Measurements from ENCODE around the gene BAIAP2.
"Not testable (repeated sequence)": the region's sequence is repeated elsewhere in the genome, so short reads cannot be mapped to it uniquely, and the experiment has no call there.

The BAIAP2 gene

DNA sequence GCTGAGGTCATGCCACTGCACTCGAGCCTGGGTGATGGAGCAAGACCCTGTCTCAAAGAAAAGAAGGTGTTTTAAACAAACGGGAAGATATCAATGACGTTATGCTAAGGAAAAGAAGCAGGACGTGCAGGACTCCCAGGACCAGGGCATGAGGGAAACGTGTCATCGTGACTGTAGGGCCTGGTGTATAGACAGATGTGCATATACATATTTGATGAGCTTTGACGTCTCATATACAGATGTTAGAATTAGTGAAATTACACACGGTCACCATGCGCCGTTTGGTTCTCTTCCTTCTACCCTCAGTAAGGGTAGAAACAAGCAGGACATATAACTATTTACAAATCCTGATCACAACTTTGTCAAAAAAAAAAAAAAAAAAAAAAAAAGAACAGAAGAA, 112.8 kb downstream of the BAIAP2 start:
- Mint-ChIP-seq H3K36me3 (ENCODE audit: low read depth) (no peaks in the 10 kb centered on the region), H3K9me3 (no peaks in the 10 kb centered on the region), H3K27me3 (peaks cover 6% of the 10 kb centered on the region), H3K27ac (no peak overlapping the region), H3K4me3 (no peak overlapping the region), H3K4me1 (ENCODE audit: low read depth) (no peaks in the 10 kb centered on the region)
- no peak for DNase-seq

DNA sequence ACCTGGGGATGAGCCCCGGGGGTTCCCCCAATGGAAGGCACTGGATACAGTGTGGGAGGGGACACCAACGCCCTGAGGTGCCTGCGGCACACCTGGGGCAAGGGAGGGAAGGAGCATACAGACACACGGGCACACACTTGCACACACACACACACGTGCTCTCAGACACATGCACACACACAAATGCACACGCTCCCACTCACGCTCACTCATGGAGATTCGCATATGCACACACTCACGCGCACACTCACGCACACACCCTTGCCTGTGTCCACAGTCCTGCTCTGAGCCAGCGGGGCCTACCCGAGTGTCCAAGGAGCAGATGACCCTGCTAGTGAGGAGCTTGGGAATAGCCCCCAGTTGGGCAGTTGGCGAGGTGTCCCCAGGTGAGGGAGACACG, 113.6 kb downstream of the BAIAP2 start:
- H3K36me3 Mint-ChIP-seq (ENCODE audit: low read depth) = no peaks in the 10 kb centered on the region
- peaks cover 5% of the 10 kb centered on the region for H3K27me3 Mint-ChIP-seq
- H3K4me1 Mint-ChIP-seq (ENCODE audit: low read depth) = no peaks in the 10 kb centered on the region
- no peak overlapping the region for H3K27ac Mint-ChIP-seq
- no peaks in the 10 kb centered on the region for H3K9me3 Mint-ChIP-seq
- H3K4me3 Mint-ChIP-seq = no peak overlapping the region
- DNase-seq = no peak

DNA sequence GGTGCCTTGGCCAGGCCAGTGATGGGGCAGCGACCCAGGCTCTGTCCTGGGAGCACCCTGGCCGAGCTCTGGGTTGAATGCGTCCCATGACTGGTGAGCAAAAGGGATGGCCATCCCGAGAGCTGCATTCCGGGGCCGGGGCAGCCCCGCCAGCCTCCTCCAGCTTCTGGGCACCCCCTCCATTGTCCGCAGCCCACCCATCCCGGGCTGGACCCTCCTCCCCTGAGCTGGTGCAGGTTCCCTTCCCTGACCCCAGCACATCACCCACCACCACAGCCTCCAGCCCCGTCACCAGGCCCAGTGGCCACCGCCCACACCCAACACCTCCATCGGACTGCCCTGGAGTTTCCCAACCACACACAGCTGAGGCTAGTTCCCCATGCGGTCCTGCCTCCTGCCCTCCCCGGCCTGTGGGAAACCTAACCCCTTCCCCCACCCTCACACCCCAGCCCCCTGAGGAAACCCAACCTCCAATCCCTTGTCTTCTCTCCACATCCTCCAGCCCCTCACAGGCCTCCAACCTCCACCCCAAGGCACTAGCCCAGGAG, 114.1 kb downstream of the BAIAP2 start:
- no peak overlapping the region for H3K4me3 Mint-ChIP-seq
- H3K4me1 Mint-ChIP-seq (ENCODE audit: low read depth) = no peaks in the 10 kb centered on the region
- H3K27ac Mint-ChIP-seq = no peak overlapping the region
- no peak for DNase-seq
- peaks cover 5% of the 10 kb centered on the region for H3K27me3 Mint-ChIP-seq
- no peaks in the 10 kb centered on the region for H3K9me3 Mint-ChIP-seq
- H3K36me3 Mint-ChIP-seq (ENCODE audit: low read depth) = no peaks in the 10 kb centered on the region

DNA sequence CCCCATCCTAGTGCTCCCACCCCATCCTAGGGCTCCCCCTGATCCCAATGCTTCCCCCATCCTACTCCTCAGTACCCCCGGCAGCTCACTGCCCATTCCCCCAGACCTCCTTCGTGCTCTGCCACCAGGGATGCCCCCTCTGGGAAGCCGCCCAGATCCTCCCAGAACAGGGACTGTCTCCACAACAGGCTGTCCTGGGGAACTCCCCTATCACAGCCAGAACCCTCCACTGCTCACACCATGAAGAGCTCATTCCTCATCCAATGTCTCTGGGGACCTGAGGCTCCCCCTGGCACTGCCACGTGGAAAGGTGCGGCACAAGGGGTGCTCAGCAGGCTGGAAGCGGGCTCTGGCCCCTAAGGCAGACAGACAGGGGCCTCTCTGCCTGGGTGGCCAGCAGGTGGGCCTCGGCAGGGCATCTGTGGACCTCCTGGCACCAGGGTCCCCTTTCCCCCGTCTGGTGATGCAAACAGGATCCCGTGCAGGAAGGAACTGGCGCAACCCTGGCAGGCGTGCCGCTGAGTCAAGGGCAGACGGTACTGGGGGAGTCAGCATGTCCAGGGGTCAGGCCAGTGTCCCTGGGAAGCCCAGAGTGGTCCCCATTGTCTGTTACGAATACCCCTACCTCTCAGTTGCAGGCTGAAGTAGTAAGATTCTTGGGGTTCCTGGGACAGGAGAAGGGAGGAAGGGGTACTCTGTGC, 115.6 kb downstream of the BAIAP2 start:
- H3K9me3 Mint-ChIP-seq = no peaks in the 10 kb centered on the region
- H3K4me3 Mint-ChIP-seq = no peak overlapping the region
- no peaks in the 10 kb centered on the region for H3K36me3 Mint-ChIP-seq (ENCODE audit: low read depth)

DNA sequence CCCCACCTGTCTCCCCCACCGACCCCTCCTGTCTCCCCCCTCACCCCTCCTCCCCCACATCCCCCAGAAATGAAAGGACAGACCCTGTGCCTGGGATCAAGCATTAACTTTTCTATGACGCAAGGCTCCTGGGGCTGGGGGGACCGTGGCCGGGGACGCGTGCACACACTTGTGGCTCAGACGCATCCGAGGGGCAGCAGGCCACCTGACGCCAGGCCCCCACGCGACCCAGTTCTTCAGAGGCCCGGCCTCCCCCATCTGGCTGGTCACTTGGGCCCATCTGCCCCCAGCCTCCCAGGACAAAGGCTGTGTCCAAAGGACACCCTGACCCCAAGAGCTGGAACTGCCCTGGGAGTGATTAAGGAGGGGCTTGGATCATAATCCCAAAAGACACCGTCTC, 116.3 kb downstream of the BAIAP2 start:
- Mint-ChIP-seq H3K9me3 (no peaks in the 10 kb centered on the region), H3K4me1 (ENCODE audit: low read depth) (no peaks in the 10 kb centered on the region), H3K4me3 (no peak overlapping the region), H3K27ac (no peak overlapping the region), H3K36me3 (ENCODE audit: low read depth) (no peaks in the 10 kb centered on the region), H3K27me3 (peaks cover 5% of the 10 kb centered on the region)
- DNase-seq = no peak

More for the DNA sequence above, 115.6 kb downstream of the BAIAP2 start:
- Mint-ChIP-seq H3K27me3 (peaks cover 5% of the 10 kb centered on the region), H3K27ac (no peak overlapping the region), H3K4me1 (ENCODE audit: low read depth) (no peaks in the 10 kb centered on the region)
- no peak for DNase-seq

DNA sequence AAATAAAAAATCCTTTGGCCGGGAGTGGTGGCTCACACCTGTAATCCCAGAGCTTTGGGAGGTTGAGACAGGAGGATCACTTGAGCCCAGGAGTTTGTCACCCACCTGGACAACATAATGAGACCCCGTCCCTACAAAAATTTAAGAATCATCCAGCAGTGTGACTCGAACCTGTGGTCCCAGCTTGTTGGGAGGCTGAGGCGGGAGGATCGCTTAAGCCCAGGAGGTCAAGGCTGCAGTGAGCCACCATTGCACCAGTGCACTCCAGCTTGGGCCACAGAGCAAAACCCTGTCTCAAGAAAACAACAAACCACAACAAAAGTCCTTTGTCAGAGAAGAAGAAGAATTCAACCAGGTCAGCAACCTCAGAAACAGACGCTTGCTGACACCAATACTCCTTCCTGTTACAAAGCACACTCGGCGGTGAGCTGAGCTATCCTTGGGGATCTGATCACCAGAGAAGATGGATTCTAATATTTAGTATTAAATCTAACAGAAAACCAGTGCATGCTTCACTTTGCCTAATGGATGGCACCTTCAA, 117.4 kb downstream of the BAIAP2 start:
- Mint-ChIP-seq H3K27me3 (peaks cover 5% of the 10 kb centered on the region), H3K27ac (no peak overlapping the region), H3K36me3 (ENCODE audit: low read depth) (no peaks in the 10 kb centered on the region), H3K9me3 (no peaks in the 10 kb centered on the region), H3K4me1 (ENCODE audit: low read depth) (no peaks in the 10 kb centered on the region), H3K4me3 (no peak overlapping the region)
- DNase-seq = no peak

DNA sequence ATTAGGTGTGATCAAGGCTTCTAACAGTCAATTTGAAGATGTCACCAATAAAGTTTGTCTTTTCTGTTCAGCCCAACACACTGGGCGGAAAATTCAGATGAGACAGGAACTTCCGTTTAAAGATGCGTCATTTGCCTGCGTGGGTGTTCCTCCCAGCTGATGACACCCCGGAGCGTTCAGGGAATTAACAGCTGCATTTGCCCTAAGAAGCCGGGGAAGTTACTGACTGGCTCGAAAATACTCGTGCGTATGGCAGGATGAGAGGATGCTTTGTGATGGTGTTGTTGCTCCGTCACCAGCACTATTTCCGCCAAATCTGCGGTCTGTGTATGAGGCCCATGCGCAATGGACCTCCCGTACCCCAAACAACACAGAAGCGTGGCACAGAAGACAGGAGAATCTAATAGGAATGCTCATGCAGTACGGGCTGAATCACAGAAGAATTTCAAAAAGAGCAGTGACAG, 118.4 kb downstream of the BAIAP2 start:
- Mint-ChIP-seq H3K4me3 (no peak overlapping the region), H3K36me3 (ENCODE audit: low read depth) (no peaks in the 10 kb centered on the region), H3K27me3 (peaks cover 5% of the 10 kb centered on the region), H3K9me3 (no peaks in the 10 kb centered on the region), H3K4me1 (ENCODE audit: low read depth) (no peaks in the 10 kb centered on the region), H3K27ac (no peak overlapping the region)
- no peak for DNase-seq

DNA sequence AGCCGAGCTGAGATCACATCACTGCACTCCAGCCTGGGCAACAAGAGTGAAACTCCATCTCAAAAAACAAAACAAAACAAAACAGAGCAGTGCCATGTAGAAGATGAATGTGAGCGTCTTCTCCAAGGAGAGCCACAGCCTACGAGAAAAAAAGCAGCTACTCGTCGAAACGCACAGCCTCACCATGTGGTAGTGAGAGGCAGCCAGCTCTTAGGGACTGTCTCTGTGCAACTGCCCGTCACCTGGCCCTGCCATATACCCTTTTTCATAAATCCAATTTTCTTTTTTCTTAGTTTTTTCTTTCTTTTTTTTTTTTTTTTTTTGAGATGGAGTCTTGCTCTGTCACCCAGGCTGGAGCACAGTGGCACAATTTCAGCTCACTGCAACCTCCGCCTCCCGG, 119.1 kb downstream of the BAIAP2 start:
- H3K27ac Mint-ChIP-seq; H3K4me1 Mint-ChIP-seq (ENCODE audit: low read depth): not testable (repeated sequence)

DNA sequence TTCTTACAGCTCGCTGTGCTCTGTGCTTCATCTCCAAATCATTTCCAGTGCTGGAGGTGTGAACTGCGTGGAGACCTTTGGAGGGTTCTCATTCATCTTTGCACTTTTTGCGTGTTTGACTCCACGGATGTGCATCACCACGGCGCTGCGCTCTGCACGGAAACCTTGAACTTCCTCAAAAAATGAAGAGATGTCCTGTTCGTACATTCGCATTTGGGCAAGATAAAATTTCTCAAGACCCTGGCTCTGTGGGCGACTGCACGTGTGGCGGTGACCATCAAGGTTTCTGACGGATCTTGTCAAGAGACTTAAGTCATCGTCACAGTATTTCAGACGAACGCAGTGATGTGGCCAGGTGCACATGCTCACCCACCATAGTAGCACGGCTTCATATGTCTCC, 120.0 kb downstream of the BAIAP2 start:
- DNase-seq = no peak
- Mint-ChIP-seq H3K36me3 (ENCODE audit: low read depth) (no peaks in the 10 kb centered on the region), H3K4me3 (no peak overlapping the region), H3K9me3 (no peaks in the 10 kb centered on the region), H3K27me3 (peaks cover 5% of the 10 kb centered on the region), H3K27ac (no peak overlapping the region), H3K4me1 (ENCODE audit: low read depth) (no peaks in the 10 kb centered on the region)

More for the DNA sequence above, 119.1 kb downstream of the BAIAP2 start:
- not testable (repeated sequence) for H3K36me3 Mint-ChIP-seq (ENCODE audit: low read depth); H3K4me3 Mint-ChIP-seq; H3K9me3 Mint-ChIP-seq; H3K27me3 Mint-ChIP-seq; DNase-seq

DNA sequence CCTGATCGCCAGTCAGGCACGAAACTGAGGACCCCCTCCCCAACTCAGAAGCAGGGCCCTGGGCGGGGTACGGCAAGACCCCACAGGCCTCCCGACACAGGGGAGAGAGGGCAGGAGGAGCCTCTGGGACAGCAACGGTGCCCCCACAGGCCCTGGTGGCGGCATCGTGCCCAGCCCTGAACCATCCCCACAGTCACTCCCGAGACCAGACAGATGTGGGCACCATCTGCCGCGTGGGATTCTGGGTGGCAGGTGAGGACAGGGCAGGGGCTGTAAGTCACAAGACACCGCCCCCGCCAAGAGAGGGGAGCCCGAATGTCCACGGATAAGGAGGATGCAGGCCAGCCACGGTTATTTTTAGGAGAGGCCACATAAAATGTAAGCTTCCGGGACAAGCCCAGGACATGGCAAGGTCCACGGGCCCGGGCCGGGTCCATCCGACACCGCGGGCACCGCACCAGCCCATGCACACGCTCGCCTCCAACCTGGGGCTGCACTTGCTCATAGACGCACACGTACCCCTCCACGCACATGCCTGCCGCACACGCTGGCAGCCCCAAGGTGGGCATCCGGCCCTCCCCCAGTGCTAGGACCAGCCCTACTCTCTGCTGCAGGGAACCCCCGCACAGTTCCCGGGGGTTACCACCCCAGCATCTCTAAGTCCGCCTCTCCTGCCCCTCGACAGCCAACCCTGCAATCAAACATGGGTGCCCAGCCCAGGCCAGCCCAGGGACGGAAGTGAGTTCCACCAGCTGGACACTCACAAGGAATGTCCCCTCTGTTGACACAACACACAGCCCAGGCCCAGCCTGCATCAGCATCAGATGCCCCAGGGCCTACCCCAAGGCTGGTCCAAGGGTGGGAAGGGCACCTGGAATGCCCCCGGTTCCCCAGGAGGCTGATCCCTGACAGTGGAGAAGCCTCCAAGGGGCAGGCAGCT, 122.2 kb downstream of the BAIAP2 start:
- peaks cover 18% of the 10 kb centered on the region for H3K27me3 Mint-ChIP-seq
- DNase-seq = no peak
- no peaks in the 10 kb centered on the region for H3K9me3 Mint-ChIP-seq
- no peak overlapping the region for H3K27ac Mint-ChIP-seq
- H3K4me1 Mint-ChIP-seq (ENCODE audit: low read depth) = peaks cover 2% of the 10 kb centered on the region
- no peak overlapping the region for H3K4me3 Mint-ChIP-seq
- no peaks in the 10 kb centered on the region for H3K36me3 Mint-ChIP-seq (ENCODE audit: low read depth)

DNA sequence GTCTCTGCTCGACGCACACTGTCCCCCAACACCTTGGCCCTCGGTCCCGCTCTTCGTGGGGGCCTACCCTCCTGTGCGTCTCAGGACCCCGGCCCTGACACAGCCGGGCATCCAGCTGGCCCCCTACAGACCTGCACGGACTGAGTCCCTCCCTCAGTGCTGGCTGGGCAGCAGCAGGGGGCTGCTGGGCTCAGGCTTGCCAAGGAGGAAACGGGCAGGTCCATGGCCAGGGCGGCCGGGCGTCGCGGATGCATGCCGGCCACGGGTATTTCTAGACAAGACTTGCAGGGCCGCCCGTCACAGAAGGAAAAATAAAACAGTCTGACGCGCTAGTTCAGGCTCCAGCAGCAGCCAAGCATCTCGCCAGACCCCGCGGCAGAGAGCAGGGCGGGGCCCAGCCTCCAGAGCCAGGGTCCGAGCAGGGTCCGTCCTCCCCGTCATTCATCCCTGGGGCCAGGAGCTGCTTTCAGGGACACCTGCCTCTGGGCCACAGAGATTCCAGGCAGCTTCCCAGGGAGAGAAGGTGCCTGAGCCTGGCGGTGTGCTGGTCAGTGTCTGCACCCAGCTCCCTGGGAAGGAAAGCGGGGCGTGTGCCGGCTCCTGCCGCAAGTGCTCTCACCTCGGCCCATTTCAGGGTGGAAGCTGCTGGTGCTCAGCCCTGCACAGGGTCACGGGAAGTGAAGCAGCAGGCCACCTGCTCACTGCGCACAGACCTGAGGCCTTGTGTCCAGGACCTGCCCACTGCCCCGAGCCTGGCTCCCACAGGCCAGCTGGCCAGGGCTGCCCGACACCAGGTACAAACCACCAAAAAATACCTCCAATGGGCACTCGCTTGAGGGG, 123.1 kb downstream of the BAIAP2 start:
- H3K27ac Mint-ChIP-seq = no peak overlapping the region
- H3K4me3 Mint-ChIP-seq = no peak overlapping the region
- H3K27me3 Mint-ChIP-seq = peaks cover 18% of the 10 kb centered on the region

DNA sequence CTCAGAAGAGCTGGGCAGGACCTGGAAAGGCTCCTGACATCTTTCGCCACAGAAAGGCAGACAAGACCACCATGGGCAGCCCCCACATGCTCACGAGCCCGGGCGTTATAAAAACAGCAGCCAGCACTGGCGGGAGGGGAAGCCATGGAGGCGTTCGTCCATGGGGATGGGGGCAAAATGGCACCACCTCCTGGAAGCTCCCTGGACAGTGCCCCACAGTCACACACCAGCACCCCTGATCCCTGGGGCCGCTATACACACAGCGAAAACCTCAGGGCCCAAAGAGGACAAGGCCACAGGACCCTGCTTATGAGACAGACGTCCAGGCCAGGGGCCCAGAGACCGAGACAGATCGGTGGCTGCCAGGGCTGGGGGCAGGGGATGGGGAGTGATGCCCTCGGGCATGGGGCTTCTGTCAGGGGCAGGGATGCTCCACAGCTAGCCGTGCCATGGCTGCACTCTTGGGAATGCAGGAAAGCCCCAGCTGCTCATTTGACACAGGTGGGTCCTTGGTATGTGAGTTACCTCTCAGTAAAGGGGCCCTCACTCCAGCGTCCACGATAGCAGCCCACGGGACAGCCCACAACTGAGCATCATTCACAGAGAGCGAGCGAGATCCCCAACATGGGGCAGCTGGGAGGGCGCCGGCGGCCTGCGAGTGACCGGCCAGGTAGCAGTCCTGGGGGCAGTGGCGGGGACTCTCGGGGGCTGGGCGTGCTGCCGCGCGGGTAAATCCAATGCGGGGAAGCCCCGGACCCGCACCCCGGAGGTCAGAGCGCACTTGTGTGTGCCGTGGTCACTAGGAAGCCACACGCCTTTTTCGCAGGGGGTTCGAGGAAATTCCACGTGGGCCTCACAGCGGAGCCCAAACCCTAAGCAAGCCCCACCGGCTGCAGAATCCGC, 124.0 kb downstream of the BAIAP2 start:
- H3K4me1 Mint-ChIP-seq (ENCODE audit: low read depth) = peaks cover 2% of the 10 kb centered on the region
- H3K27me3 Mint-ChIP-seq = peaks cover 18% of the 10 kb centered on the region
- no peaks in the 10 kb centered on the region for H3K9me3 Mint-ChIP-seq
- H3K27ac Mint-ChIP-seq = no peak overlapping the region
- H3K4me3 Mint-ChIP-seq = no peak overlapping the region
- no peak for DNase-seq
- no peaks in the 10 kb centered on the region for H3K36me3 Mint-ChIP-seq (ENCODE audit: low read depth)

More for the DNA sequence above, 123.1 kb downstream of the BAIAP2 start:
- peaks cover 2% of the 10 kb centered on the region for H3K4me1 Mint-ChIP-seq (ENCODE audit: low read depth)
- H3K36me3 Mint-ChIP-seq (ENCODE audit: low read depth) = no peaks in the 10 kb centered on the region
- no peaks in the 10 kb centered on the region for H3K9me3 Mint-ChIP-seq
- no peak for DNase-seq

DNA sequence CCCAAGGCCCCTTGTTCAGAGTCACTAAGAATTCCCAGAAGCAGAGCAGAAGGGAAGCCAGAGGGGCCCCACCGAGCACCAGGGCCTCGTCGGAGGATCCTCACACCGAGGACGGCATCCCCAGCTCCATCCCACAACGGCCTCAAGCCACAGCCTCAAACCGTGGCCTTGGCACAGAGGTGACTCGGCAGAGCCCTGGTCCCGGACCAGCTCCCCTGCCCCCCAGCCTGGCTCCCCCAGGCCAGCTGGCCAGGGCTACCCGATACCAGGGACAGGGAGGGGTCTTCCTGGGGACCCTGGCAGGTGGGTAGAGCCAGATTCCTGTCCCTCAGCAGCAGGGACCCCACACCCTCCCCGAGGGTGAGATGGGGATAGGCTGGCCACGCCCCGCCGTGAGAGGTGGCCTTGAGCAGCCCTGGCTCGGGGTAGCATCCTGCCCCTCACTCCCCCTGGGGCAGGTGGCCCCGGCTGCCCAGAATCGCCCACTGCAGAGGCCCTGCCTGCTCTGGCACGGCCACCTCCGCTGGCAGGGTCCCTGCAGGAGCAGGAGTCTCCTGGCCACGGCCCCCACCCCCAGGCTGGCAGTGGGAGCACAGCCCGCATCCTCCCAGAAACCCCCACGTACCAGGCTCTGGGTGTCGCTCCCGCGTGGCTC, 124.8 kb downstream of the BAIAP2 start:
- no peak overlapping the region for H3K27ac Mint-ChIP-seq
- H3K4me1 Mint-ChIP-seq (ENCODE audit: low read depth) = peaks cover 2% of the 10 kb centered on the region
- H3K36me3 Mint-ChIP-seq (ENCODE audit: low read depth) = no peaks in the 10 kb centered on the region
- DNase-seq = no peak
- no peak overlapping the region for H3K4me3 Mint-ChIP-seq
- no peaks in the 10 kb centered on the region for H3K9me3 Mint-ChIP-seq
- peaks cover 25% of the 10 kb centered on the region for H3K27me3 Mint-ChIP-seq

All from activated T-cell treated with anti-CD3 and anti-CD28 coated beads, Interleukin-2, amount 50 U/mL, for 24 hours (primary cell).